ENCODE data around the gene ARVCF. TPM values are rescaled to one million over a fixed set of nuclear protein-coding genes. Genes with fewer than 3 reads are reported as not detected.
"Not testable (repeated sequence)": the region's sequence is repeated elsewhere in the genome, so short reads cannot be mapped to it uniquely, and the experiment has no call there.

Gene ARVCF
- total RNA-seq, 3 donors from 2014 or later: 11.2 to 15.3 (median 15.1) TPM

- intact Hi-C loops (cut with DNase I, micrococcal nuclease): no loop called here
- Histone ChIP-seq H3K36me3 (ENCODE audit: low read depth) (no peaks in the 10 kb centered on the region), H3K9me3 (no peaks in the 10 kb centered on the region), H3K4me3 (peak overlapping the region; percentile 64), H3K4me1 (ENCODE audit: low read depth) (peaks cover 20% of the 10 kb centered on the region)
- DNase-seq: peak in 2 of 3 donors; percentile 44 to 55
- ATAC-seq: peak; percentile 18
- TF ChIP-seq CTCF (IDR thresholded peaks at IDR 0.05): no peak
These were observed 75.9 kb downstream of the ARVCF start for GRCh38 chr22:19940536-19941364.

GRCh38 chr22:19937616-19938473 is 78.8 kb downstream of the ARVCF start:
- intact Hi-C loops (cut with DNase I, micrococcal nuclease): no loop called here
- no peak for ATAC-seq

GRCh38 chr22:19936513-19936912 is 80.1 kb downstream of the ARVCF start:
- TF ChIP-seq CTCF (IDR thresholded peaks at IDR 0.05): no peak
- intact Hi-C loops (cut with DNase I, micrococcal nuclease): no loop called here
- Histone ChIP-seq H3K4me1 (ENCODE audit: low read depth) (peaks cover 6% of the 10 kb centered on the region), H3K36me3 (ENCODE audit: low read depth) (no peaks in the 10 kb centered on the region), H3K9me3 (no peaks in the 10 kb centered on the region), H3K4me3 (no peak overlapping the region)
- no peak for ATAC-seq
- DNase-seq: no peak

More at GRCh38 chr22:19937616-19938473, 78.8 kb downstream of the ARVCF start:
- TF ChIP-seq CTCF (IDR thresholded peaks at IDR 0.05): no peak
- Histone ChIP-seq H3K4me3 (no peak overlapping the region), H3K9me3 (no peaks in the 10 kb centered on the region), H3K36me3 (ENCODE audit: low read depth) (no peaks in the 10 kb centered on the region), H3K4me1 (ENCODE audit: low read depth) (peaks cover 10% of the 10 kb centered on the region)
- no peak for DNase-seq

- H3K9me3 ChIP-seq; H3K4me1 ChIP-seq (ENCODE audit: low read depth); intact Hi-C loops (cut with DNase I, micrococcal nuclease); DNase-seq; H3K4me3 ChIP-seq; ATAC-seq; H3K36me3 ChIP-seq (ENCODE audit: low read depth): not testable (repeated sequence)
These were observed 81.4 kb downstream of the ARVCF start for GRCh38 chr22:19935123-19935718.

GRCh38 chr22:19933341-19934241 is 83.0 kb downstream of the ARVCF start:
- Histone ChIP-seq H3K4me3 (no peak overlapping the region), H3K9me3 (no peaks in the 10 kb centered on the region), H3K36me3 (ENCODE audit: low read depth) (no peaks in the 10 kb centered on the region), H3K4me1 (ENCODE audit: low read depth) (no peaks in the 10 kb centered on the region)
- DNase-seq: peak in 1 of 3 donors; percentile 17
- ATAC-seq: no peak
- intact Hi-C loops (cut with DNase I, micrococcal nuclease): no loop called here
- TF ChIP-seq CTCF (IDR thresholded peaks at IDR 0.05): no peak
